ENCODE results near the gene EID3. TPM values are rescaled to one million over a fixed set of nuclear protein-coding genes. Genes with fewer than 3 reads are reported as not detected.
"Not testable (repeated sequence)": the region's sequence is repeated elsewhere in the genome, so short reads cannot be mapped to it uniquely, and the experiment has no call there.

Gene EID3
- total RNA-seq (1 to 10 TPM; 8.5 to 8.6 TPM), polyA plus RNA-seq (1 to 10 TPM; 2.1 to 6.8 TPM)
- long read RNA-seq, donor 1, transcript EID3-201 (1 exons, 1,467 nt) = major isoform, 6 of 6 reads
- long read RNA-seq, donor 1, partial matches to known transcripts = 0 of 6 reads
- long read RNA-seq, donor 1, other reads (novel, unspliced or antisense) = 0 of 6 reads
- long read RNA-seq, donor 2, partial matches to known transcripts = 0 of 1 reads
- long read RNA-seq, donor 2, other reads (novel, unspliced or antisense) = 0 of 1 reads

- ATAC-seq (ENCODE audit: low FRiP score) (peak; percentile 98), DNase-seq (peak; percentile 95 to 98)
- Histone ChIP-seq H3K9me3 (ENCODE audit: control insufficient read depth, low read length) (no peaks in the 10 kb centered on the region), H3K4me1 (ENCODE audit: control insufficient read depth in 1 of 2, insufficient read depth in 2 of 2, low read length in 2 of 2) (peaks cover 5 to 12% of the 10 kb centered on the region in 2 donors), H3K4me3 (ENCODE audit: low read length in 2 of 2) (peak within 1 kb of the TSS; percentile 17 to 26), H3K36me3 (ENCODE audit: control insufficient read depth in 1 of 2, insufficient read depth in 2 of 2, low read length in 1 of 2) (no peaks in the 10 kb centered on the region), H3K27ac (ENCODE audit: low read depth in 1 of 2, low read length in 2 of 2) (peak within 1 kb of the TSS; percentile 38 to 79), H3K27me3 (ENCODE audit: control insufficient read depth in 1 of 2, insufficient read depth in 2 of 2, low read length in 1 of 2) (no peaks in the 10 kb centered on the region)
- WGBS, 2 donors = 1 to 3% methylated on average over 63 of the region's 63 CpGs
- intact Hi-C loops (cut with DNase I) = loop anchor here in 1 of 2 donors (5.0 kb wide), 1 partner anchor 39 kb away; no protein-coding TSS in a partner anchor
These were observed at the start of gene EID3 for GRCh38 chr12:104303538-104304151. Gene EID3 (plus strand): TSS chr12:104303739. CDS start chr12:104303935, 196 bp downstream.

GRCh38 chr12:104257913-104258472 is 45.5 kb upstream of the EID3 start:
- H3K27me3 ChIP-seq (ENCODE audit: control insufficient read depth in 1 of 2, insufficient read depth in 2 of 2, low read length in 1 of 2) = no peaks in the 10 kb centered on the region
- no peak for DNase-seq
- no peaks in the 10 kb centered on the region for H3K36me3 ChIP-seq (ENCODE audit: control insufficient read depth in 1 of 2, insufficient read depth in 2 of 2, low read length in 1 of 2)
- no peaks in the 10 kb centered on the region for H3K9me3 ChIP-seq (ENCODE audit: control insufficient read depth, low read length)
- no peak overlapping the region for H3K27ac ChIP-seq (ENCODE audit: low read depth in 1 of 2, low read length in 2 of 2)
- no peak overlapping the region for H3K4me3 ChIP-seq (ENCODE audit: low read length in 2 of 2)
- ATAC-seq (ENCODE audit: low FRiP score) = no peak
- intact Hi-C loops (cut with DNase I) = no loop called here
- H3K4me1 ChIP-seq (ENCODE audit: control insufficient read depth in 1 of 2, insufficient read depth in 2 of 2, low read length in 2 of 2) = no peaks in the 10 kb centered on the region

GRCh38 chr12:104258476-104259067 is 45.0 kb upstream of the EID3 start:
- no peak overlapping the region for H3K27ac ChIP-seq (ENCODE audit: low read depth in 1 of 2, low read length in 2 of 2)
- no peak for ATAC-seq (ENCODE audit: low FRiP score)

GRCh38 chr12:104263026-104263425 is 40.5 kb upstream of the EID3 start:
- Histone ChIP-seq H3K4me1 (ENCODE audit: control insufficient read depth in 1 of 2, insufficient read depth in 2 of 2, low read length in 2 of 2) (no peaks in the 10 kb centered on the region), H3K4me3 (ENCODE audit: low read length in 2 of 2) (no peak overlapping the region), H3K36me3 (ENCODE audit: control insufficient read depth in 1 of 2, insufficient read depth in 2 of 2, low read length in 1 of 2) (no peaks in the 10 kb centered on the region), H3K9me3 (ENCODE audit: control insufficient read depth, low read length) (no peaks in the 10 kb centered on the region), H3K27me3 (ENCODE audit: control insufficient read depth in 1 of 2, insufficient read depth in 2 of 2, low read length in 1 of 2) (no peaks in the 10 kb centered on the region), H3K27ac (ENCODE audit: low read depth in 1 of 2, low read length in 2 of 2) (no peak overlapping the region)
- WGBS, 2 donors = 73 to 91% methylated on average over 4 of the region's 4 CpGs
- intact Hi-C loops (cut with DNase I) = no loop called here
- DNase-seq (no peak), ATAC-seq (ENCODE audit: low FRiP score) (no peak)

More at GRCh38 chr12:104258476-104259067, 45.0 kb upstream of the EID3 start:
- H3K27me3 ChIP-seq (ENCODE audit: control insufficient read depth in 1 of 2, insufficient read depth in 2 of 2, low read length in 1 of 2) = no peaks in the 10 kb centered on the region
- intact Hi-C loops (cut with DNase I) = no loop called here
- no peaks in the 10 kb centered on the region for H3K4me1 ChIP-seq (ENCODE audit: control insufficient read depth in 1 of 2, insufficient read depth in 2 of 2, low read length in 2 of 2)
- WGBS, 2 donors = 56 to 59% methylated on average over 2 of the region's 2 CpGs
- no peaks in the 10 kb centered on the region for H3K36me3 ChIP-seq (ENCODE audit: control insufficient read depth in 1 of 2, insufficient read depth in 2 of 2, low read length in 1 of 2)
- no peak overlapping the region for H3K4me3 ChIP-seq (ENCODE audit: low read length in 2 of 2)
- H3K9me3 ChIP-seq (ENCODE audit: control insufficient read depth, low read length) = no peaks in the 10 kb centered on the region
- no peak for DNase-seq

GRCh38 chr12:104263580-104264358 is 39.8 kb upstream of the EID3 start:
- ATAC-seq (ENCODE audit: low FRiP score) = no peak
- Histone ChIP-seq H3K36me3 (ENCODE audit: control insufficient read depth in 1 of 2, insufficient read depth in 2 of 2, low read length in 1 of 2) (no peaks in the 10 kb centered on the region), H3K9me3 (ENCODE audit: control insufficient read depth, low read length) (no peaks in the 10 kb centered on the region), H3K4me3 (ENCODE audit: low read length in 2 of 2) (no peak overlapping the region), H3K4me1 (ENCODE audit: control insufficient read depth in 1 of 2, insufficient read depth in 2 of 2, low read length in 2 of 2) (no peaks in the 10 kb centered on the region), H3K27ac (ENCODE audit: low read depth in 1 of 2, low read length in 2 of 2) (no peak overlapping the region), H3K27me3 (ENCODE audit: control insufficient read depth in 1 of 2, insufficient read depth in 2 of 2, low read length in 1 of 2) (no peaks in the 10 kb centered on the region)
- WGBS, 2 donors = 69 to 71% methylated on average over 1 of the region's 1 CpG
- intact Hi-C loops (cut with DNase I) = no loop called here
- no peak for DNase-seq

- H3K9me3 ChIP-seq (ENCODE audit: control insufficient read depth, low read length); H3K4me3 ChIP-seq (ENCODE audit: low read length in 2 of 2); H3K36me3 ChIP-seq (ENCODE audit: control insufficient read depth in 1 of 2, insufficient read depth in 2 of 2, low read length in 1 of 2); DNase-seq; intact Hi-C loops (cut with DNase I); H3K4me1 ChIP-seq (ENCODE audit: control insufficient read depth in 1 of 2, insufficient read depth in 2 of 2, low read length in 2 of 2); H3K27ac ChIP-seq (ENCODE audit: low read depth in 1 of 2, low read length in 2 of 2); H3K27me3 ChIP-seq (ENCODE audit: control insufficient read depth in 1 of 2, insufficient read depth in 2 of 2, low read length in 1 of 2); ATAC-seq (ENCODE audit: low FRiP score): not testable (repeated sequence)
- 92 to 94% methylated on average over 17 to 20 of the region's 24 CpGs for WGBS, 2 donors
These were observed 38.1 kb upstream of the EID3 start for GRCh38 chr12:104265436-104265835.

- H3K27ac ChIP-seq (ENCODE audit: low read depth in 1 of 2, low read length in 2 of 2) = no peak overlapping the region
- H3K36me3 ChIP-seq (ENCODE audit: control insufficient read depth in 1 of 2, insufficient read depth in 2 of 2, low read length in 1 of 2) = no peaks in the 10 kb centered on the region
- no peak for DNase-seq
- WGBS, 2 donors = 91 to 94% methylated on average over 11 of the region's 11 CpGs
- peaks cover 0 to 3% of the 10 kb centered on the region in 2 donors for H3K4me1 ChIP-seq (ENCODE audit: control insufficient read depth in 1 of 2, insufficient read depth in 2 of 2, low read length in 2 of 2)
- H3K9me3 ChIP-seq (ENCODE audit: control insufficient read depth, low read length) = no peaks in the 10 kb centered on the region
- intact Hi-C loops (cut with DNase I) = no loop called here
- no peak overlapping the region for H3K4me3 ChIP-seq (ENCODE audit: low read length in 2 of 2)
- ATAC-seq (ENCODE audit: low FRiP score) = no peak
- H3K27me3 ChIP-seq (ENCODE audit: control insufficient read depth in 1 of 2, insufficient read depth in 2 of 2, low read length in 1 of 2) = no peaks in the 10 kb centered on the region
These were observed 30.6 kb upstream of the EID3 start for GRCh38 chr12:104272938-104273337.

GRCh38 chr12:104273503-104273902 is 30.0 kb upstream of the EID3 start:
- no peak for ATAC-seq (ENCODE audit: low FRiP score)
- no peaks in the 10 kb centered on the region for H3K36me3 ChIP-seq (ENCODE audit: control insufficient read depth in 1 of 2, insufficient read depth in 2 of 2, low read length in 1 of 2)
- 91 to 98% methylated on average over 11 of the region's 11 CpGs for WGBS, 2 donors

More at GRCh38 chr12:104273503-104273902, 30.0 kb upstream of the EID3 start:
- Histone ChIP-seq H3K27ac (ENCODE audit: low read depth in 1 of 2, low read length in 2 of 2) (no peak overlapping the region), H3K4me3 (ENCODE audit: low read length in 2 of 2) (no peak overlapping the region), H3K27me3 (ENCODE audit: control insufficient read depth in 1 of 2, insufficient read depth in 2 of 2, low read length in 1 of 2) (no peaks in the 10 kb centered on the region), H3K4me1 (ENCODE audit: control insufficient read depth in 1 of 2, insufficient read depth in 2 of 2, low read length in 2 of 2) (peaks cover 0 to 3% of the 10 kb centered on the region in 2 donors), H3K9me3 (ENCODE audit: control insufficient read depth, low read length) (no peaks in the 10 kb centered on the region)
- intact Hi-C loops (cut with DNase I) = no loop called here
- DNase-seq = no peak

Data from aorta (tissue), 5 donors.